K562 (cell line): ENCODE measurements around the gene DNASE1L1. TPM values are rescaled to one million over a fixed set of nuclear protein-coding genes. Genes with fewer than 3 reads are reported as not detected.

Experiments used
- C11orf30 ChIP-seq: fragments of 450-650 bp; IDR thresholded peaks from 2 replicates; pipeline ENCODE4 v1.6.1; 2016; ENCODE audit warnings: low read depth, mild to moderate bottlenecking
- CBFA2T3 ChIP-seq: fragments of 450-650 bp; IDR thresholded peaks from 2 replicates; pipeline ENCODE4 v1.6.1; 2017
- CBX3 ChIP-seq, 2 experiments: IDR thresholded peaks; 1 replicate in 1 of 2; 2 replicates in 1 of 2; pipeline ENCODE4 v1.6.1; 2012; ENCODE audit warnings: inconsistent platforms in 2 of 2, low read length in 2 of 2, borderline replicate concordance in 1 of 2, control low read depth in 1 of 2
- E2F4 ChIP-seq: sonication (generic); formaldehyde crosslinking; IDR thresholded peaks from 2 replicates; pipeline ENCODE4 v1.8.0; 2022; ENCODE audit warnings: mild to moderate bottlenecking, low read depth, missing genetic modification reagents
- FOXO4 ChIP-seq: fragments of 450-650 bp; formaldehyde crosslinking; IDR thresholded peaks from 2 replicates; pipeline ENCODE4 v1.4.0; 2020; ENCODE audit warnings: mild to moderate bottlenecking, moderate library complexity
- GMEB1 ChIP-seq: fragments of 250-450 bp; sonication (Bioruptor Pico); IDR thresholded peaks from 2 replicates; pipeline ENCODE4 v1.4.0; 2020; ENCODE audit warnings: mild to moderate bottlenecking
- KDM5B ChIP-seq: fragments of 200-600 bp; sonication (generic); IDR thresholded peaks from 2 replicates; pipeline ENCODE4 v1.6.1; 2012; ENCODE audit warnings: low read depth, mild to moderate bottlenecking, moderate library complexity, low read length, control low read depth, inconsistent platforms; ENCODE audit not compliant: insufficient replicate concordance
- NFXL1 ChIP-seq: fragments of 450-650 bp; formaldehyde crosslinking; IDR thresholded peaks from 2 replicates; pipeline ENCODE4 v1.4.0; 2021; ENCODE audit warnings: mild to moderate bottlenecking
- NRF1 ChIP-seq, 2 experiments: fragments of 450-650 bp; IDR thresholded peaks in 1 of 2; conservative IDR thresholded peaks in 1 of 2; 2 replicates each; pipeline ENCODE4 v1.6.1; 2014; ENCODE audit warnings: mild to moderate bottlenecking in 2 of 2
- TSC22D4 ChIP-seq: fragments of 450-650 bp; IDR thresholded peaks from 2 replicates; pipeline ENCODE4 v1.6.1; 2016; ENCODE audit warnings: missing genetic modification characterization, missing biosample characterization, control low read depth
- USF2 ChIP-seq: sonication (generic); formaldehyde crosslinking; IDR thresholded peaks from 2 replicates; pipeline ENCODE4 v1.5.0; 2020; ENCODE audit warnings: missing genetic modification reagents
- ZBTB33 ChIP-seq: sonication (generic); formaldehyde crosslinking; IDR thresholded peaks from 2 replicates; pipeline ENCODE4 v1.8.1; 2023; ENCODE audit warnings: mild to moderate bottlenecking, missing genetic modification reagents
- ZNF639 ChIP-seq, 2 experiments: fragments of 200-800 bp in 1 of 2; sonication (Bioruptor generic) in 1 of 2; sonication (generic) in 1 of 2; formaldehyde crosslinking in 1 of 2; IDR thresholded peaks in 1 of 2; conservative IDR thresholded peaks in 1 of 2; 2 replicates each; pipeline versions ENCODE4 v1.5.0 to v1.6.1; 2016 to 2020; ENCODE audit warnings: missing compliant biosample characterization in 1 of 2, missing genetic modification characterization in 1 of 2, missing genetic modification reagents in 1 of 2
- ZNF668 ChIP-seq: fragments of 250-450 bp; sonication (Bioruptor Pico); IDR thresholded peaks from 2 replicates; pipeline ENCODE4 v1.8.0; 2022; ENCODE audit warnings: mild to moderate bottlenecking, inconsistent platforms
- polyA plus RNA-seq, 8 experiments: library from polyadenylated mRNA; depleted of rRNA in 4 of 8; stranded (reverse) in 5 of 8; unstranded in 3 of 8; fragments of >200 nt; fragmentation: Nextera tagmentation in 2 of 8; fragmentation: Illumina TruSeq in 1 of 8; extraction: Ambion mirVana in 2 of 8; extraction: Trizol in 1 of 8; gene quantifications; 2 replicates each; pipeline versions ENCODE4 v1.2.1 to v1.2.3, GENCODE V29; 2011 to 2014; ENCODE audit warnings: inconsistent platforms in 1 of 8, missing spikeins in 1 of 8
- total RNA-seq, 7 experiments: library from RNA; depleted of rRNA in 6 of 7; stranded (reverse); fragments of >200 nt in 6 of 7; fragmentation: Illumina TruSeq in 2 of 7; extraction: Trizol in 2 of 7; gene quantifications; 2 replicates each; pipeline versions ENCODE4 v1.2.1 to v1.2.3, GENCODE V29; 2011 to 2021; ENCODE audit warnings: low replicate concordance in 1 of 7

The DNASE1L1 gene
- total and polyA plus RNA-seq, 9 of the 15 experiments (the other 6 are each of a cell fraction or from before 2014, with no cell fraction given), result 0.73 to 12.6 (median 7.9) TPM

- TF ChIP-seq TSC22D4 (tag) (no peak), ZNF668 (CRISPR knock-in tag) (no peak), ZNF639 (CRISPR knock-in tag; conservative IDR thresholded peaks at IDR 0.05 in 1 of 2, IDR thresholded peaks at IDR 0.05 in 1 of 2) (no peak; a peak in 2 of 4 replicates), USF2 (CRISPR knock-in tag) (peak; percentile 92), KDM5B (peak; percentile 64), GMEB1 (peak; percentile 61; the same call in 1 of the 2 replicates), C11orf30 (peak; percentile 54), CBFA2T3 (no peak), E2F4 (no peak), ZBTB33 (CRISPR knock-in tag) (no peak), NRF1 (conservative IDR thresholded peaks at IDR 0.05 in 1 of 2, IDR thresholded peaks at IDR 0.05 in 1 of 2) (peak; percentile 54 to 64; a peak in 3 of 4 replicates), CBX3 (IDR thresholded peaks at IDR 0.05; ENCODE audit: borderline replicate concordance in 1 of 2, low read length in 2 of 2) (no peak), NFXL1 (no peak), FOXO4 (CRISPR knock-in tag) (no peak)
These were observed 19.4 kb upstream of the DNASE1L1 start, which contains the start of gene ATP6AP1 (continued) for GRCh38 chrX:154428176-154429171.
